Measurements from ENCODE around the gene ERCC6. TPM values are rescaled to one million over a fixed set of nuclear protein-coding genes. Genes with fewer than 3 reads are reported as not detected.
A peak's percentile ranks its signal among the peaks of the same experiment; 100 is the strongest.

The ERCC6 gene
- total RNA-seq, 3 donors from 2014 or later (not counting 1 experiment from before 2014, with no cell fraction given), result 36.4 to 54.6 (median 52.6) TPM

DNA sequence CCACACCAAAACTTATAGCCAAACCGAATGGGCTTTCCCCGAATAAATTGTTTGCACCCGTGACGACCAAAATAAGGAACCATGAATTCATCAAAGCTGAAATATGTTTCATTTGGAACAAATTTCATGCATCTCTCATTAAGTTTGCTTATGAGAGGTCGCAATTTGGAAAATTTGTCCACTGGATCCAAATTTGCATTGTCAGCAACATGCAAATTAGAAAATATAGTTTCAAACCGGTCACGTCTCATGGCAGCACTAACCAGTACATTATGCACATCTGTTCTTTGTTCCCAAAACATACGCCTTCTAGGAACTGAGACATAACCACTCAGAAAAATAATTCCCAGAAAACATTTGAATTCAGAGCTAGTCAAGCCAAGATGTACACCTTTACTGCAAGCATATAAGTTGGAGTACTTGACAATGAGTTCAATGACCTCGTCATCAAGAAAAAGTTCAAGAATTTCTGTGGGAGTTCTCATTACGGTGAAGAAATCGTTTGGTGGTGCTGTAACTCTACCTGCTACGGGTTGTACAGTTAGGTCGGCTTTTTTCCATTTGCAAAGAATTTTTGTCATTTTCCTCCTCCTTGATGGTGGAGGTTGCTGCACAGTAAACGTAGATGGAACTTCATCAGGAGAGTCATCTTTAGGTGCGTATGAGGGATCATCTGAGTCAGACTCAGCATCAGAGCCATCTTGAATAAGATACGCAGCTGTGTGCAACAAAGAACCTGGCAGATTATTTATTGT, 22.5 kb downstream of the ERCC6 start:
- 94% methylated on average over 16 of the region's 16 CpGs for WGBS (ENCODE audit: insufficient coverage)
- H3K36me3 Mint-ChIP-seq, result peaks cover 5% of the 10 kb centered on the region
- Histone ChIP-seq H3K36me3 (ENCODE audit: control insufficient read depth, insufficient read depth, low read length) (peaks cover 22% of the 10 kb centered on the region), H3K4me1 (ENCODE audit: control insufficient read depth, insufficient read depth, low read length) (no peaks in the 10 kb centered on the region), H3K9me3 (ENCODE audit: control insufficient read depth, insufficient read depth, low read length) (no peaks in the 10 kb centered on the region), H3K27ac (ENCODE audit: low read length) (no peak overlapping the region), H3K4me3 (ENCODE audit: low read length) (no peak overlapping the region), H3K27me3 (ENCODE audit: control insufficient read depth, insufficient read depth, low read length) (no peaks in the 10 kb centered on the region)
- DNase-seq (no peak), ATAC-seq (no peak)
- H3K9me3 Mint-ChIP-seq, result no peaks in the 10 kb centered on the region
- H3K4me1 Mint-ChIP-seq, result peaks cover 9 to 10% of the 10 kb centered on the region in 2 donors
- H3K4me3 Mint-ChIP-seq, result no peak overlapping the region
- intact Hi-C loops (cut with micrococcal nuclease), result no loop called here
- no peaks in the 10 kb centered on the region for H3K27me3 Mint-ChIP-seq (ENCODE audit: low read depth in 2 of 2)
- no peak overlapping the region for H3K27ac Mint-ChIP-seq
- TF ChIP-seq, protein P1, sequence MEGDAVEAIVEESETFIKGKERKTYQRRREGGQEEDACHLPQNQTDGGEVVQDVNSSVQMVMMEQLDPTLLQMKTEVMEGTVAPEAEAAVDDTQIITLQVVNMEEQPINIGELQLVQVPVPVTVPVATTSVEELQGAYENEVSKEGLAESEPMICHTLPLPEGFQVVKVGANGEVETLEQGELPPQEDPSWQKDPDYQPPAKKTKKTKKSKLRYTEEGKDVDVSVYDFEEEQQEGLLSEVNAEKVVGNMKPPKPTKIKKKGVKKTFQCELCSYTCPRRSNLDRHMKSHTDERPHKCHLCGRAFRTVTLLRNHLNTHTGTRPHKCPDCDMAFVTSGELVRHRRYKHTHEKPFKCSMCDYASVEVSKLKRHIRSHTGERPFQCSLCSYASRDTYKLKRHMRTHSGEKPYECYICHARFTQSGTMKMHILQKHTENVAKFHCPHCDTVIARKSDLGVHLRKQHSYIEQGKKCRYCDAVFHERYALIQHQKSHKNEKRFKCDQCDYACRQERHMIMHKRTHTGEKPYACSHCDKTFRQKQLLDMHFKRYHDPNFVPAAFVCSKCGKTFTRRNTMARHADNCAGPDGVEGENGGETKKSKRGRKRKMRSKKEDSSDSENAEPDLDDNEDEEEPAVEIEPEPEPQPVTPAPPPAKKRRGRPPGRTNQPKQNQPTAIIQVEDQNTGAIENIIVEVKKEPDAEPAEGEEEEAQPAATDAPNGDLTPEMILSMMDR (IDR thresholded peaks at IDR 0.05), result no peak

GRCh38 chr10:49512121-49512809, 26.7 kb downstream of the ERCC6 start:
- no peaks in the 10 kb centered on the region for H3K27me3 Mint-ChIP-seq (ENCODE audit: low read depth in 2 of 2)
- H3K27ac Mint-ChIP-seq, result no peak overlapping the region
- peaks cover 5% of the 10 kb centered on the region for H3K36me3 Mint-ChIP-seq
- H3K4me1 Mint-ChIP-seq, result peaks cover 17 to 29% of the 10 kb centered on the region in 2 donors
- no peaks in the 10 kb centered on the region for H3K27me3 ChIP-seq (ENCODE audit: control insufficient read depth, insufficient read depth, low read length)
- H3K9me3 Mint-ChIP-seq, result no peaks in the 10 kb centered on the region
- TF ChIP-seq, protein P1 (IDR thresholded peaks at IDR 0.05), result peak; percentile 79
- peaks cover 10% of the 10 kb centered on the region for H3K4me1 ChIP-seq (ENCODE audit: control insufficient read depth, insufficient read depth, low read length)
- 94% methylated on average over 1 of the region's 4 CpGs for WGBS (ENCODE audit: insufficient coverage)
- no peaks in the 10 kb centered on the region for H3K9me3 ChIP-seq (ENCODE audit: control insufficient read depth, insufficient read depth, low read length)
- peak in 1 of 2 donors; percentile 63 for DNase-seq
- H3K4me3 ChIP-seq (ENCODE audit: low read length), result no peak overlapping the region
- intact Hi-C loops (cut with micrococcal nuclease), result loop anchor here (1.0 kb wide), 2 partner anchors 105 to 531 kb away; no protein-coding TSS in a partner anchor
- H3K27ac ChIP-seq (ENCODE audit: low read length), result no peak overlapping the region
- H3K4me3 Mint-ChIP-seq, result no peak overlapping the region
- peak; percentile 68 to 77 (median 76) for ATAC-seq
- peaks cover 11% of the 10 kb centered on the region for H3K36me3 ChIP-seq (ENCODE audit: control insufficient read depth, insufficient read depth, low read length)

GRCh38 chr10:49509771-49510303, 29.1 kb downstream of the ERCC6 start:
- WGBS (ENCODE audit: insufficient coverage), result 92% methylated on average over 4 of the region's 4 CpGs
- Mint-ChIP-seq H3K27me3 (ENCODE audit: low read depth in 2 of 2) (no peaks in the 10 kb centered on the region), H3K36me3 (peaks cover 5% of the 10 kb centered on the region), H3K4me3 (no peak overlapping the region), H3K4me1 (peaks cover 26 to 37% of the 10 kb centered on the region in 2 donors), H3K9me3 (no peaks in the 10 kb centered on the region), H3K27ac (peak overlapping the region in 1 of 2 donors; percentile 10)
- Histone ChIP-seq H3K27ac (ENCODE audit: low read length) (no peak overlapping the region), H3K4me1 (ENCODE audit: control insufficient read depth, insufficient read depth, low read length) (peaks cover 10% of the 10 kb centered on the region), H3K4me3 (ENCODE audit: low read length) (no peak overlapping the region), H3K36me3 (ENCODE audit: control insufficient read depth, insufficient read depth, low read length) (peaks cover 3% of the 10 kb centered on the region), H3K27me3 (ENCODE audit: control insufficient read depth, insufficient read depth, low read length) (no peaks in the 10 kb centered on the region), H3K9me3 (ENCODE audit: control insufficient read depth, insufficient read depth, low read length) (no peaks in the 10 kb centered on the region)
- ATAC-seq (no peak), DNase-seq (no peak)
- TF ChIP-seq, protein P1 (IDR thresholded peaks at IDR 0.05), result no peak
- intact Hi-C loops (cut with micrococcal nuclease), result no loop called here

Data from natural killer cell (primary cell).